K562 (cell line): ENCODE measurements around the gene OR7C1. TPM values are rescaled to one million over a fixed set of nuclear protein-coding genes. Genes with fewer than 3 reads are reported as not detected.
A peak's percentile ranks its signal among the peaks of the same experiment; 100 is the strongest.

ENCODE experiments used
- ATAC-seq: fragments of 200-7000 bp; cut with Tn5 transposase; 3 replicates; pipeline ENCODE4 v1.9.1; 2020; ENCODE audit warnings: moderate library complexity
- BruUV-seq: library from RNA; stranded (reverse); fragments of 400-500 nt; replicated peaks from 2 replicates; lab custom pipeline; 2021; lab: Mats Ljungman, UMichigan
- CTCF ChIA-PET: fragments of 300-600 bp; formaldehyde crosslinking; extraction: SDS; loops from one replicate; lab custom pipeline; 2021; ENCODE audit warnings: low intra/inter-chr PET ratio; lab: Yijun Ruan, JAX
- POLR2A ChIA-PET: fragments of 300-600, 350-650 bp; sonication (Branson Sonifier 250); formaldehyde crosslinking; extraction: SDS; loops from one replicate; lab custom pipeline; 2021; ENCODE audit warnings: antibody characterized with exemption, inconsistent platforms; lab: Yijun Ruan, JAX
- DNase-seq, 4 experiments: peaks; one replicate each; pipeline versions ENCODE4 v3.0.0 to v3.0.0-alpha.2; 2011 to 2018; ENCODE audit warnings: low spot score in 3 of 4, mixed read lengths in 3 of 4; ENCODE audit errors: extremely low read depth in 1 of 4
- FAIRE-seq: peaks from 2 replicates; lab custom pipeline; 2011; peaks lifted over from hg19 to GRCh38; lab: Jason Lieb, UNC
- H2AFZ ChIP-seq: 2 replicates; pipeline ENCODE4 v1.6.0; 2011; ENCODE audit warnings: low read depth, low read length, control low read depth, inconsistent platforms
- H3K27ac ChIP-seq: fragments of 200-600 bp; 3 replicates; pipeline ENCODE4 v1.8.0; 2011; ENCODE audit warnings: low read depth, mild to moderate bottlenecking, control low read depth, inconsistent platforms, low read length, moderate library complexity, mixed read lengths; ENCODE audit errors: extremely low read depth
- H3K27me3 ChIP-seq, 2 experiments: fragments of 300-600 bp in 1 of 2; 2 replicates in 1 of 2; 3 replicates in 1 of 2; pipeline versions ENCODE4 v1.6.0 to v1.8.0; 2011; ENCODE audit warnings: inconsistent platforms in 2 of 2, low read length in 2 of 2, mild to moderate bottlenecking in 1 of 2, mixed read lengths in 1 of 2, moderate library complexity in 1 of 2; ENCODE audit not compliant: control insufficient read depth in 2 of 2, insufficient read depth in 2 of 2
- H3K36me3 ChIP-seq: fragments of 300-600 bp; 3 replicates; pipeline ENCODE4 v1.8.0; 2011; ENCODE audit warnings: mild to moderate bottlenecking, low read length, inconsistent platforms; ENCODE audit not compliant: control insufficient read depth, insufficient read depth
- H3K4me1 ChIP-seq, 2 experiments: fragments of 200-600 bp in 1 of 2; replicated peaks in 1 of 2; 2 replicates in 1 of 2; 3 replicates in 1 of 2; pipeline versions ENCODE4 v1.5.1 to v1.8.0; 2011; ENCODE audit warnings: inconsistent platforms in 2 of 2, low read length in 2 of 2, mild to moderate bottlenecking in 1 of 2, mixed read lengths in 1 of 2, moderate library complexity in 1 of 2; ENCODE audit not compliant: control insufficient read depth in 2 of 2, insufficient read depth in 2 of 2
- H3K4me2 ChIP-seq: 2 replicates; pipeline ENCODE4 v1.6.1; 2011; ENCODE audit warnings: low read length, control low read depth, inconsistent platforms, mixed read lengths; ENCODE audit not compliant: insufficient read depth
- H3K4me3 ChIP-seq: fragments of 200-600 bp; sonication (generic), shearing (Covaris generic); 2 replicates; pipeline ENCODE4 v1.5.1; 2016; ENCODE audit warnings: control low read depth, inconsistent platforms
- H3K79me2 ChIP-seq: fragments of 200-600 bp; 3 replicates; pipeline ENCODE4 v1.8.0; 2011; ENCODE audit warnings: low read length, inconsistent platforms; ENCODE audit not compliant: control insufficient read depth, insufficient read depth
- H3K9ac ChIP-seq, 2 experiments: 2 replicates each; pipeline versions ENCODE4 v1.6.0 to v1.6.1; 2011; ENCODE audit warnings: low read depth in 2 of 2, low read length in 2 of 2, control low read depth in 1 of 2, inconsistent platforms in 1 of 2, mild to moderate bottlenecking in 1 of 2, mixed read lengths in 1 of 2; ENCODE audit not compliant: insufficient read depth in 1 of 2
- H3K9me1 ChIP-seq: one replicate; pipeline ENCODE4 v1.6.0; 2011; ENCODE audit warnings: inconsistent platforms, mild to moderate bottlenecking, low read length, moderate library complexity; ENCODE audit not compliant: control insufficient read depth, insufficient read depth
- H3K9me3 ChIP-seq: replicated peaks from 2 replicates; pipeline ENCODE4 v1.5.1; 2011; ENCODE audit warnings: low read depth, low read length, inconsistent platforms; ENCODE audit not compliant: control insufficient read depth, insufficient read depth
- H4K20me1 ChIP-seq: replicated peaks from 2 replicates; pipeline ENCODE4 v1.6.1; 2011; ENCODE audit warnings: low read length, inconsistent platforms, mixed read lengths; ENCODE audit not compliant: control insufficient read depth, insufficient read depth
- MYNN ChIP-seq, 2 experiments: sonication (generic); formaldehyde crosslinking in 1 of 2; IDR thresholded peaks; 2 replicates each; pipeline versions ENCODE4 v1.5.0 to v1.6.1; 2016 to 2020; ENCODE audit warnings: antibody characterized with exemption in 1 of 2, missing genetic modification reagents in 1 of 2
- NFIX ChIP-seq: fragments of 250-450 bp; sonication (Bioruptor Pico); IDR thresholded peaks from 2 replicates; pipeline ENCODE4 v1.4.0; 2020; ENCODE audit warnings: low read depth, mild to moderate bottlenecking, moderate library complexity
- PML ChIP-seq: IDR thresholded peaks from 2 replicates; pipeline ENCODE4 v1.6.1; 2012; ENCODE audit warnings: low read length, inconsistent platforms
- RAD51 ChIP-seq: fragments of 450-650 bp; IDR thresholded peaks from 2 replicates; pipeline ENCODE4 v1.7.1; 2016; ENCODE audit warnings: low read depth, mild to moderate bottlenecking, borderline replicate concordance
- TBP ChIP-seq: optimal IDR thresholded peaks from 2 replicates; pipeline ENCODE3; 2011; ENCODE audit warnings: low read depth, low read length, improper control_type of control experiment
- WGBS: fragments of 100-300 bp; shearing (Covaris generic); methylation state at CpG from one replicate; pipeline ENCODE4 v1.1.6; 2016; ENCODE audit warnings: low coverage, mixed read lengths; ENCODE audit not compliant: insufficient coverage; ENCODE audit errors: missing lambda C conversion rate; 5-methylcytosine and 5-hydroxymethylcytosine counted together
- in situ Hi-C: fragments of 300-500 bp; cut with MboI; formaldehyde crosslinking; loops from 4 replicates; pipeline ENCODE4 v1.15.0; 2018; ENCODE audit warnings: inconsistent platforms, mixed read lengths
- intact Hi-C: fragments of 100-400 bp; cut with micrococcal nuclease; formaldehyde crosslinking; loops from 2 replicates; pipeline ENCODE4 v1.14.2; 2022
- polyA plus RNA-seq, 8 experiments: library from polyadenylated mRNA; depleted of rRNA in 4 of 8; stranded (reverse) in 5 of 8; unstranded in 3 of 8; fragments of >200 nt; fragmentation: Nextera tagmentation in 2 of 8; fragmentation: Illumina TruSeq in 1 of 8; extraction: Ambion mirVana in 2 of 8; extraction: Trizol in 1 of 8; gene quantifications; 2 replicates each; pipeline versions ENCODE4 v1.2.1 to v1.2.3, GENCODE V29; 2011 to 2014; ENCODE audit warnings: inconsistent platforms in 1 of 8, missing spikeins in 1 of 8
- total RNA-seq, 7 experiments: library from RNA; depleted of rRNA in 6 of 7; stranded (reverse); fragments of >200 nt in 6 of 7; fragmentation: Illumina TruSeq in 2 of 7; extraction: Trizol in 2 of 7; gene quantifications; 2 replicates each; pipeline versions ENCODE4 v1.2.1 to v1.2.3, GENCODE V29; 2011 to 2021; ENCODE audit warnings: low replicate concordance in 1 of 7
- TF ChIP-seq, protein P1 (sequence below): fragments of 250-450 bp; sonication (Bioruptor Pico); IDR thresholded peaks from 2 replicates; pipeline ENCODE4 v1.6.1; 2021; ENCODE audit warnings: mild to moderate bottlenecking
- TF ChIP-seq, protein P2 (sequence below), 2 experiments: fragments of 450-650 bp; IDR thresholded peaks; 2 replicates each; pipeline ENCODE4 v1.6.1; 2016; ENCODE audit warnings: mild to moderate bottlenecking in 2 of 2, borderline replicate concordance in 1 of 2, low read depth in 1 of 2, moderate library complexity in 1 of 2

Gene OR7C1
- total and polyA plus RNA-seq, 9 of the 15 experiments (the other 6 are each of a cell fraction or from before 2014, with no cell fraction given), result 0.01 to 0.18 (median 0.10) TPM; not detected in 1

DNA sequence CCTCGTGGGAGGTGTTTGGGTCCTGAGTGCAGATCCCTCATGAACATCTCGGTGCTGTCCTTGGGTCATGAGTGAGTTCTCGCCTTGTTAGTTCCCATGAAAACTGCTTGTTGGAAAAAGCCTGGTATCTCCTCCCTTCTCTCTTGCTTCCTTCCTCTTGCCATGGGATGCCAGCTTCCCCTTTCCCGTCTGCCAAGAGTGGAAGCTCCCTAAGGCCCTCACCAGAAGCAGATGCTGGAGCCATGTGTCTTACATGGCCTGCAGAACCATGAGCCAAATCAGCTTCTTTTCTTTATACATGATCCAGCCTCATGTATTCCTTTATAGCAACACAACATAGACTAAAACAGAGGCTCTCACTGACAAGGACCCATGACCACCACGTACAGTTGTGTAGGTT is 64.8 kb downstream of the OR7C1 start:
- H4K20me1 ChIP-seq, result no peaks in the 10 kb centered on the region
- TF ChIP-seq PML (no peak), RAD51 (no peak)
- TF ChIP-seq, protein P1, sequence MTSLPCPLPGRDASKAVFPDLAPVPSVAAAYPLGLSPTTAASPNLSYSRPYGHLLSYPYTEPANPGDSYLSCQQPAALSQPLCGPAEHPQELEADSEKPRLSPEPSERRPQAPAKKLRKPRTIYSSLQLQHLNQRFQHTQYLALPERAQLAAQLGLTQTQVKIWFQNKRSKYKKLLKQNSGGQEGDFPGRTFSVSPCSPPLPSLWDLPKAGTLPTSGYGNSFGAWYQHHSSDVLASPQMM (CRISPR knock-in tag), result no peak
- H3K4me2 ChIP-seq, result no peak overlapping the region
- peaks cover 0 to under 1% of the 10 kb centered on the region in 2 experiments; a peak in 2 of 5 replicates for H3K4me1 ChIP-seq
- no peak overlapping the region for H3K27ac ChIP-seq
- ChIA-PET CTCF (no interaction called here), POLR2A (no interaction called here)
- in situ Hi-C loops, result no loop called here
- H3K9me1 ChIP-seq, result no peaks in the 10 kb centered on the region
- H3K9ac ChIP-seq, result no peak overlapping the region
- peaks cover 66% of the 10 kb centered on the region; the same call in 2 of the 3 replicates for H3K36me3 ChIP-seq
- no peak overlapping the region for H3K4me3 ChIP-seq
- 77% methylated on average over 4 of the region's 5 CpGs for WGBS
- intact Hi-C loops, result no loop called here
- peaks cover 7% of the 10 kb centered on the region; the same call in 2 of the 3 replicates for H3K79me2 ChIP-seq
- BruUV-seq, result no TSS peak
- no peak for DNase-seq
- no peak overlapping the region for H2AFZ ChIP-seq
- no peak for FAIRE-seq
- H3K9me3 ChIP-seq, result no peaks in the 10 kb centered on the region
- no peak for ATAC-seq
- no peaks in the 10 kb centered on the region for H3K27me3 ChIP-seq

DNA sequence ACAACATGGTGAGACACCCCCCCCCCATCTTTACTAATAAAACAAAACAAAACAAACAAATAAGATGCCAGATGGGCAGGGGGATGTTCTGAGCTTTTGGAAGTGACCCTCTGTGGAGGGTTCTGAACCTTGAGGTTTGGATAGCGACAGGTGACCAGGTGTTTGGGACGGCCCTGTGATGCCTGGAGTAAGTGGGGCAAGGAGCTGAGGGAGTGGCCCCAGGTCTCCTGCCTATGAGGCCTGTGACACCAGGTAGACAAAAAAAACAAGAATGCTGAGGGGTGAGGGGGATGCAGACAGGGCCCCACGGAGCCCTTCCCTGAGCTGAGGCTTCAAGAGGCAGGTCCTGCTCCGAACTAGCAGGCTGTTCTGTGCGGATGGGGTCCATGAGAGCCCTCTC is 65.8 kb downstream of the OR7C1 start:
- Histone ChIP-seq H3K36me3 (peaks cover 73% of the 10 kb centered on the region; the same call in 2 of the 3 replicates), H3K27ac (no peak overlapping the region), H3K4me1 (no peaks in the 10 kb centered on the region), H3K79me2 (peaks cover under 1% of the 10 kb centered on the region; the same call in 1 of the 3 replicates), H4K20me1 (no peaks in the 10 kb centered on the region), H3K9me1 (no peaks in the 10 kb centered on the region), H3K27me3 (no peaks in the 10 kb centered on the region), H2AFZ (no peak overlapping the region), H3K4me2 (no peak overlapping the region), H3K9me3 (no peaks in the 10 kb centered on the region), H3K9ac (peak overlapping the region in 1 of 2 experiments; percentile 45; a peak in 1 of 4 replicates), H3K4me3 (no peak overlapping the region)
- in situ Hi-C loops (loop anchor here (5.0 kb wide), 1 partner anchor 372 kb away; no protein-coding TSS in a partner anchor), intact Hi-C loops (no loop called here)
- no peak for FAIRE-seq
- ATAC-seq, result no peak
- no peak for DNase-seq
- 90% methylated on average over 5 of the region's 5 CpGs for WGBS
- CTCF ChIA-PET, result no interaction called here
- POLR2A ChIA-PET, result interaction anchor here (0.6 to 1.4 kb wide), 3 partner anchors 69 to 373 kb away, joined by 3 to 7 read pairs (median 4); no protein-coding TSS in a partner anchor
- no TSS peak for BruUV-seq
- TF ChIP-seq NFIX (CRISPR knock-in tag) (no peak), MYNN (IDR thresholded peaks at IDR 0.05) (no peak), MYNN (CRISPR knock-in tag; IDR thresholded peaks at IDR 0.05) (no peak), TBP (no peak)
- TF ChIP-seq, protein P2, sequence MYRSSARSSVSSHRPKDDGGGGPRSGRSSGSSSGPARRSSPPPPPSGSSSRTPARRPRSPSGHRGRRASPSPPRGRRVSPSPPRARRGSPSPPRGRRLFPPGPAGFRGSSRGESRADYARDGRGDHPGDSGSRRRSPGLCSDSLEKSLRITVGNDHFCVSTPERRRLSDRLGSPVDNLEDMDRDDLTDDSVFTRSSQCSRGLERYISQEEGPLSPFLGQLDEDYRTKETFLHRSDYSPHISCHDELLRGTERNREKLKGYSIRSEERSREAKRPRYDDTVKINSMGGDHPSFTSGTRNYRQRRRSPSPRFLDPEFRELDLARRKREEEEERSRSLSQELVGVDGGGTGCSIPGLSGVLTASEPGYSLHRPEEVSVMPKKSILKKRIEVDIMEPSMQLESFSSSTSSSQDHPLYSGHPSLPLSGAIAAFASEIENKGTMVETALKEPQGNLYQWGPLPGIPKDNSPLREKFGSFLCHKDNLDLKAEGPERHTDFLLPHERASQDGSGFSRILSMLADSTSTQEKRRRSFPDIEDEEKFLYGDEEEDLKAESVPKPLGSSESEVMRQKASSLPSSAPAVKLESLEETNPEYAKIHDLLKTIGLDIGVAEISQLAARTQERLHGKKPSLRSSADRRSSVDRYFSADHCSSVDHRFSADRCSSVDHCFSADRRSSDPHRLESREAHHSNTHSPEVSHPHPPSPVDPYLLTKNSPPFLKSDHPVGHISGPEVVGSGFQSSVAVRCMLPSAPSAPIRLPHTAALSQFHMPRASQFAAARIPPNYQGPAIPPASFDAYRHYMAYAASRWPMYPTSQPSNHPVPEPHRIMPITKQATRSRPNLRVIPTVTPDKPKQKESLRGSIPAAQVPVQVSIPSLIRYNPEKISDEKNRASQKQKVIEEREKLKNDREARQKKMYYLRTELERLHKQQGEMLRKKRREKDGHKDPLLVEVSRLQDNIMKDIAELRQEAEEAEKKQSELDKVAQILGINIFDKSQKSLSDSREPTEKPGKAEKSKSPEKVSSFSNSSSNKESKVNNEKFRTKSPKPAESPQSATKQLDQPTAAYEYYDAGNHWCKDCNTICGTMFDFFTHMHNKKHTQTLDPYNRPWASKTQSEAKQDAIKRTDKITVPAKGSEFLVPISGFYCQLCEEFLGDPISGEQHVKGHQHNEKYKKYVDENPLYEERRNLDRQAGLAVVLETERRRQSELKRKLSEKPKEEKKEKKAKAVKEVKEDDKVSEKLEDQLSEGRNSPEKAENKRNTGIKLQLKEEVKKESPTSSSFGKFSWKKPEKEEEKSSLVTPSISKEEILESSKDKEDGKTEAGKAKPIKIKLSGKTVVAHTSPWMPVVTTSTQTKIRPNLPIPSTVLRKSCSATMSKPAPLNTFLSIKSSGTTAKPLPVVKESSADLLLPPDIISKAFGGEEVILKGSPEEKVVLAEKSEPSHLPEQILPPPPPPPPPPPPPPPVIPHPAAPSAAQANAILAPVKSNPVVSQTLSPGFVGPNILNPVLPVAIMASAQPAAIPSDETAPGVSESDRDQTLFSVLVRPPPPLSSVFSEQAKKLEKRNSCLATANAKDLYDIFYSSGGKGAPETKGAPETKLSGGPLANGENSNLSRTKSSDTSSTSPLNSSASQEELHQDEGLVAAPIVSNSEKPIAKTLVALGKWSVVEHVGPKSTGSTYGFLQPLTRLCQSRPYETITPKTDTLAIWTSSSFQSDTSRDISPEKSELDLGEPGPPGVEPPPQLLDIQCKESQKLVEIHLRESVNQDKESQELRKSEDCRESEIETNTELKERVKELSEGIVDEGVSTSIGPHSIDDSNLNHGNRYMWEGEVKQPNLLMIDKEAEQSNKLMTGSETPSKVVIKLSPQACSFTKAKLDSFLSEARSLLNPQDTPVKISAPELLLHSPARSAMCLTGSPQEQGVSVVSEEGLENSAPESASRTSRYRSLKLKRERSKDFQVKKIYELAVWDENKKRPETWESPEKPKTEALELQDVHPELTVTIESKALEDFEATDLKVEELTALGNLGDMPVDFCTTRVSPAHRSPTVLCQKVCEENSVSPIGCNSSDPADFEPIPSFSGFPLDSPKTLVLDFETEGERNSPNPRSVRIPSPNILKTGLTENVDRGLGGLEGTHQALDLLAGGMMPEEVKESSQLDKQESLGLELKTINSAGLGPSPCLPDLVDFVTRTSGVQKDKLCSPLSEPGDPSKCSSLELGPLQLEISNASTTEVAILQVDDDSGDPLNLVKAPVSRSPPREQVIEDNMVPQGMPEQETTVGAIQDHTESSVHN (IDR thresholded peaks at IDR 0.05; ENCODE audit: borderline replicate concordance in 1 of 2, low read depth in 1 of 2), result no peak
